OCI-LY3 (cell line): ENCODE measurements around the gene DNM3.

Experiments used
- CTCF ChIP-seq: fragments of 200-600, 300-600 bp; sonication (generic); IDR thresholded peaks from 2 replicates; pipeline ENCODE4 v1.5.1; 2014; ENCODE audit warnings: antibody characterized with exemption, low read length, low read depth
- EZH2phosphoT487 ChIP-seq: fragments of 200-600 bp; shearing (Covaris generic); IDR thresholded peaks from 2 replicates; pipeline ENCODE4 v1.6.1; 2018; ENCODE audit warnings: antibody characterized with exemption, mixed run types, low read depth

- TF ChIP-seq EZH2phosphoT487, result no peak
- no peak for TF ChIP-seq CTCF
Measured at GRCh38 chr1:171799166-171799565, 42.1 kb upstream of the DNM3 start.
